OCI-LY7 (cell line): ENCODE results near the gene STYK1. TPM values are rescaled to one million over a fixed set of nuclear protein-coding genes. Genes with fewer than 3 reads are reported as not detected.

Source experiments
- BruUV-seq: library from RNA; stranded (reverse); fragments of 400-500 nt; replicated peaks from 2 replicates; lab custom pipeline; 2021; lab: Mats Ljungman, UMichigan
- CTCF ChIA-PET: fragments of 300-600 bp; sonication (Branson Sonifier 250); formaldehyde crosslinking; loops from one replicate; lab custom pipeline; 2022; ENCODE audit warnings: antibody characterized with exemption; ENCODE audit not compliant: unreplicated experiment; lab: Charles Lee
- POLR2A ChIA-PET: fragments of 300-600 bp; sonication (Branson Sonifier 250); formaldehyde crosslinking; loops from one replicate; lab custom pipeline; 2022; ENCODE audit warnings: antibody characterized with exemption; lab: Charles Lee
- DNase-seq: peaks from one replicate; pipeline ENCODE4 v3.0.0-alpha.2; 2015; ENCODE audit warnings: low spot score
- H2AFZ ChIP-seq: fragments of 200-600 bp; sonication (generic), shearing (Covaris generic); 2 replicates; pipeline ENCODE4 v1.6.1; 2014; ENCODE audit warnings: mild to moderate bottlenecking, antibody characterized with exemption, low read length, moderate library complexity
- H3K27ac ChIP-seq: fragments of 200-600 bp; sonication (generic); 2 replicates; pipeline ENCODE4 v1.5.1; 2014; ENCODE audit warnings: mixed run types, low read depth, mild to moderate bottlenecking, moderate library complexity, low read length, inconsistent platforms; ENCODE audit not compliant: poor library complexity, severe bottlenecking
- H3K36me3 ChIP-seq: fragments of 200-600 bp; sonication (generic); 2 replicates; pipeline ENCODE4 v1.6.1; 2014; ENCODE audit warnings: mild to moderate bottlenecking, antibody characterized with exemption, low read length, moderate library complexity, mixed read lengths; ENCODE audit not compliant: insufficient read depth
- H3K4me1 ChIP-seq: fragments of 200-600 bp; sonication (generic); 2 replicates; pipeline ENCODE4 v1.5.1; 2014; ENCODE audit warnings: mild to moderate bottlenecking, low read length; ENCODE audit not compliant: insufficient read depth, poor library complexity, severe bottlenecking
- H3K4me2 ChIP-seq: fragments of 200-600 bp; sonication (generic); 2 replicates; pipeline ENCODE4 v1.6.1; 2014; ENCODE audit warnings: mild to moderate bottlenecking, low read length
- H3K4me3 ChIP-seq: fragments of 200-600 bp; sonication (generic); 2 replicates; pipeline ENCODE4 v1.5.1; 2014; ENCODE audit warnings: mild to moderate bottlenecking, low read depth, low read length; ENCODE audit not compliant: poor library complexity, severe bottlenecking
- H3K79me2 ChIP-seq: fragments of 200-600 bp; sonication (generic); 2 replicates; pipeline ENCODE4 v1.6.1; 2016; ENCODE audit warnings: low read depth, mild to moderate bottlenecking, low read length, moderate library complexity, mixed read lengths; ENCODE audit not compliant: insufficient read depth
- H3K9me2 ChIP-seq: fragments of 200-600 bp; sonication (generic); 2 replicates; pipeline ENCODE4 v1.6.1; 2016; ENCODE audit warnings: mild to moderate bottlenecking, low read length, mixed read lengths; ENCODE audit not compliant: insufficient read depth
- H3K9me3 ChIP-seq: fragments of 200-600 bp; sonication (generic); 2 replicates; pipeline ENCODE4 v1.6.1; 2014; ENCODE audit warnings: mild to moderate bottlenecking, mixed run types, low read length, mixed read lengths
- H4K20me1 ChIP-seq: fragments of 200-600 bp; sonication (generic); 2 replicates; pipeline ENCODE4 v1.6.1; 2014; ENCODE audit warnings: mild to moderate bottlenecking, antibody characterized with exemption, low read length, moderate library complexity, mixed read lengths; ENCODE audit not compliant: insufficient read depth
- EZH2phosphoT487 ChIP-seq: fragments of 200-600 bp; sonication (generic); IDR thresholded peaks from 2 replicates; pipeline ENCODE4 v1.6.1; 2018; ENCODE audit warnings: low read depth, borderline replicate concordance, mild to moderate bottlenecking, mixed run types, antibody characterized with exemption, low read length, moderate library complexity, mixed read lengths
- intact Hi-C: fragments of 100-400 bp; cut with micrococcal nuclease; formaldehyde crosslinking; loops from one replicate; pipeline ENCODE4 v1.10.0; 2022; ENCODE audit not compliant: unreplicated experiment
- total RNA-seq, 2 experiments: library from RNA; depleted of rRNA in 1 of 2; stranded (reverse); fragments of >200 nt in 1 of 2; shearing (Covaris generic) in 1 of 2; gene quantifications; 2 replicates each; pipeline ENCODE4 v1.2.3, GENCODE V29; 2014 to 2022
- TF ChIP-seq, protein P1 (sequence below): fragments of 200-600 bp; sonication (generic); conservative IDR thresholded peaks from 2 replicates; pipeline ENCODE4 v1.5.1; 2014; ENCODE audit warnings: mild to moderate bottlenecking, antibody characterized with exemption, low read length, moderate library complexity, mixed read lengths

The STYK1 gene
- total RNA-seq, 2 experiments from 2014 or later: not detected

DNA sequence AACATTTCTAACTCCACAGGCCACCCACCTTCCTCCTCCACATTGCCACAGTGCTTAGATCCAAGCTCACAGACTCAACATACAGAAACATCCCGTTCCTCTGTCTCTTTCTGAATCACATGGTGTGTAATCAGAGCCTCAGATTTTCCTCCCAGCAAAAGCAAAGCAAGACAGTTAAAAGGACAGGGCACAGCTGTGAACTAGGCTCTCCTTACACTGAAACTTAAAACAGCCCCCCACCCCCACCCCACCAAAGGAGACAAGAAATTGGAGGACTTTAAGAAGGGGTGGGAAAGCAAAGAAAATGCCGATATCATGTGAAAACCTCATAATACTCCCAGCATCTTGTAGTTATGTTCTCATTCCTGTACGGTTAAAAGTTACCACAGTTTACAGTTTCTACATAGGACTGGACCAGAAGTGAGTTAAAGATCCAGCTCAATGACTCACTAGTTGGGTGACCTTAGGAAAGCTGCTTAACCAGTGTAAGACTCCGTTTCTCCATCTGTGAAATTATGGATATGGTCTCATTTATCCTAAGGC lies 44.5 kb upstream of the STYK1 start:
- Histone ChIP-seq H3K9me2 (no peaks in the 10 kb centered on the region), H3K4me2 (no peak overlapping the region), H3K4me1 (peaks cover 19% of the 10 kb centered on the region), H4K20me1 (peaks cover 19% of the 10 kb centered on the region; the same call in 1 of the 2 replicates), H2AFZ (no peak overlapping the region), H3K36me3 (peaks cover 54% of the 10 kb centered on the region), H3K9me3 (no peaks in the 10 kb centered on the region), H3K4me3 (no peak overlapping the region), H3K79me2 (peaks cover 44% of the 10 kb centered on the region), H3K27ac (no peak overlapping the region)
- TF ChIP-seq, protein P1, sequence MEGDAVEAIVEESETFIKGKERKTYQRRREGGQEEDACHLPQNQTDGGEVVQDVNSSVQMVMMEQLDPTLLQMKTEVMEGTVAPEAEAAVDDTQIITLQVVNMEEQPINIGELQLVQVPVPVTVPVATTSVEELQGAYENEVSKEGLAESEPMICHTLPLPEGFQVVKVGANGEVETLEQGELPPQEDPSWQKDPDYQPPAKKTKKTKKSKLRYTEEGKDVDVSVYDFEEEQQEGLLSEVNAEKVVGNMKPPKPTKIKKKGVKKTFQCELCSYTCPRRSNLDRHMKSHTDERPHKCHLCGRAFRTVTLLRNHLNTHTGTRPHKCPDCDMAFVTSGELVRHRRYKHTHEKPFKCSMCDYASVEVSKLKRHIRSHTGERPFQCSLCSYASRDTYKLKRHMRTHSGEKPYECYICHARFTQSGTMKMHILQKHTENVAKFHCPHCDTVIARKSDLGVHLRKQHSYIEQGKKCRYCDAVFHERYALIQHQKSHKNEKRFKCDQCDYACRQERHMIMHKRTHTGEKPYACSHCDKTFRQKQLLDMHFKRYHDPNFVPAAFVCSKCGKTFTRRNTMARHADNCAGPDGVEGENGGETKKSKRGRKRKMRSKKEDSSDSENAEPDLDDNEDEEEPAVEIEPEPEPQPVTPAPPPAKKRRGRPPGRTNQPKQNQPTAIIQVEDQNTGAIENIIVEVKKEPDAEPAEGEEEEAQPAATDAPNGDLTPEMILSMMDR: no peak
- TF ChIP-seq EZH2phosphoT487: no peak
- no peak for DNase-seq
- no TSS peak for BruUV-seq
- CTCF ChIA-PET: no interaction called here
- POLR2A ChIA-PET: interaction anchor here (0.5 to 3.1 kb wide), 7 partner anchors 9 to 649 kb away, joined by 3 to 9 read pairs (median 5); partner anchors contain the start of gene MAGOHB
- intact Hi-C loops: no loop called here

DNA sequence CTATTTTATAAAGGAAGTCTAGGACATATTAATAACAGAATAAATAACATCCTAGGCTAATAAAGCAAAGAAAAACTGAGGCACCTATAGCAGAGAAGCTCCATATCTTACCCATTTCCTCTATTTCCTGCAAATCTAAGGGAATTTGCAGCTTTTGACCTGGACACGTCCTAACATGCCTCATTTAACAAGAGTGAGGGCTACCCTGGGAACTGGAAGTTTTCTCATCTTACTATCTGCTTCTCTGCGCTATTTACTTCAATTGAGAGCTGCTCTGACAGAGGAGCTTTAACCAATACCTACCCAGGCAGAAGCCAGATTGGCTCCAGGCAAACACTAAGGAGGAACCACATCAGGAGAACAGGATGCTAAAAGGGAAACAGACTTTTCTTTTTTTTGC lies 43.6 kb upstream of the STYK1 start:
- no peak for DNase-seq
- H3K79me2 ChIP-seq: peaks cover 42% of the 10 kb centered on the region
- CTCF ChIA-PET: no interaction called here
- H3K4me3 ChIP-seq: no peak overlapping the region
- intact Hi-C loops: no loop called here
- POLR2A ChIA-PET: interaction anchor here (0.9 to 3.1 kb wide), 2 partner anchors 8 to 17 kb away, joined by 3 to 8 read pairs; no protein-coding TSS in a partner anchor
- no peak overlapping the region for H3K4me2 ChIP-seq
- TF ChIP-seq EZH2phosphoT487: no peak
- TF ChIP-seq, protein P1: no peak
- H3K27ac ChIP-seq: no peak overlapping the region
- H3K36me3 ChIP-seq: peaks cover 63% of the 10 kb centered on the region
- H2AFZ ChIP-seq: no peak overlapping the region
- no peaks in the 10 kb centered on the region for H3K9me3 ChIP-seq
- peaks cover 19% of the 10 kb centered on the region; the same call in 1 of the 2 replicates for H4K20me1 ChIP-seq
- BruUV-seq: no TSS peak
- peaks cover 19% of the 10 kb centered on the region for H3K4me1 ChIP-seq
- no peaks in the 10 kb centered on the region for H3K9me2 ChIP-seq

DNA sequence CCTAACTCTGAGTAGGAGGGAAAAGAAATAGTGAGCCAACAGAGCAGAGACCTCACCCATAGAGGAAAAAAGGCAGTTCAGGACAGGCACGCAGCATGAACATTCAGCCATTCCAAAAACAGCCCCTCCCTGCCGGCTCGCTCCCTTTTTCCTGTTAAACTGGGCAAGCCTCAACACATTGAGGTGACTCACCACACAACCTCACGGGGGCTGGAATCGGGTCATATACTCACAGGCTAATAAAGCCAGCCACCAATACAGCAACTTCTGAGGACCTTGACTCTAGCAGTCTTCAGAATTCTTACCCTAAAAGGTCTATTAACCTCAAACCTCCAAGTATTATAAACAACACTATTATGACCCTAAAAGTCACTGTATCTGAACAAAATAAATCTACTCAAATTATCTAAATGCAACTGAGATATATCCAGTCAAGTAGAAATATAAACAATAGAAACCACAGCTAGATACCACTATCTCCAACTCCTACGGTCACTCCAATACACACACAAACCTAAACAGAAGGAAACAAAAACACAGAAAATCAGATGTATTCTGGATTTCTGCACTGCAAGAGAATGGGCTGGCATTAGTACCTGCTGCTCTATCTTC lies 43.0 kb upstream of the STYK1 start:
- H3K4me2 ChIP-seq: no peak overlapping the region
- no peaks in the 10 kb centered on the region for H3K9me2 ChIP-seq
- no peak overlapping the region for H3K27ac ChIP-seq
- H3K4me3 ChIP-seq: no peak overlapping the region
- TF ChIP-seq EZH2phosphoT487: no peak
- TF ChIP-seq, protein P1: no peak
- no TSS peak for BruUV-seq
- H3K36me3 ChIP-seq: peaks cover 69% of the 10 kb centered on the region
- ChIA-PET POLR2A (interaction anchor here (0.9 to 3.1 kb wide), 2 partner anchors 9 to 17 kb away, joined by 3 to 8 read pairs; no protein-coding TSS in a partner anchor), CTCF (no interaction called here)
- peaks cover 19% of the 10 kb centered on the region for H3K4me1 ChIP-seq
- H3K9me3 ChIP-seq: no peaks in the 10 kb centered on the region
- H3K79me2 ChIP-seq: peaks cover 36% of the 10 kb centered on the region
- DNase-seq: no peak
- intact Hi-C loops: no loop called here
- H4K20me1 ChIP-seq: peaks cover 19% of the 10 kb centered on the region; the same call in 1 of the 2 replicates
- H2AFZ ChIP-seq: no peak overlapping the region
